IPS-15b (cell line): ENCODE results near the gene TCEAL1.
"Not testable (repeated sequence)": the region's sequence is repeated elsewhere in the genome, so short reads cannot be mapped to it uniquely, and the experiment has no call there.

Experiments
- H3K27me3 ChIP-seq: one replicate; pipeline ENCODE4 v1.6.1; 2013; ENCODE audit warnings: low read length; ENCODE audit not compliant: control insufficient read depth, insufficient read depth
- H3K36me3 ChIP-seq: one replicate; pipeline ENCODE4 v1.6.1; 2013; ENCODE audit warnings: low read length; ENCODE audit not compliant: control insufficient read depth, insufficient read depth
- H3K4me1 ChIP-seq: one replicate; pipeline ENCODE4 v1.6.1; 2013; ENCODE audit warnings: mild to moderate bottlenecking, low read length; ENCODE audit not compliant: control insufficient read depth, insufficient read depth
- H3K4me3 ChIP-seq: one replicate; pipeline ENCODE4 v1.5.1; 2013; ENCODE audit warnings: low read depth, low read length
- H3K9ac ChIP-seq: one replicate; pipeline ENCODE4 v1.6.1; 2013; ENCODE audit warnings: low read depth, mild to moderate bottlenecking, low read length
- H3K9me3 ChIP-seq: one replicate; pipeline ENCODE4 v1.6.1; 2013; ENCODE audit warnings: mild to moderate bottlenecking, low read length; ENCODE audit not compliant: control insufficient read depth, insufficient read depth

The TCEAL1 gene

GRCh38 chrX:103638479-103639346 lies 9.9 kb downstream of the TCEAL1 start:
- not testable (repeated sequence) for H3K9ac ChIP-seq, H3K9me3 ChIP-seq, H3K4me3 ChIP-seq

GRCh38 chrX:103640401-103641155 lies 11.8 kb downstream of the TCEAL1 start:
- H3K4me1 ChIP-seq, result peaks cover 2% of the 10 kb centered on the region

More at GRCh38 chrX:103638479-103639346, 9.9 kb downstream of the TCEAL1 start:
- H3K4me1 ChIP-seq, H3K27me3 ChIP-seq, H3K36me3 ChIP-seq: not testable (repeated sequence)

GRCh38 chrX:103644125-103644524 lies 15.3 kb downstream of the TCEAL1 start:
- Histone ChIP-seq H3K4me1 (peaks cover 2% of the 10 kb centered on the region), H3K36me3 (no peaks in the 10 kb centered on the region), H3K9ac (no peak overlapping the region), H3K4me3 (no peak overlapping the region), H3K9me3 (no peaks in the 10 kb centered on the region), H3K27me3 (no peaks in the 10 kb centered on the region)

More at GRCh38 chrX:103640401-103641155, 11.8 kb downstream of the TCEAL1 start:
- no peak overlapping the region for H3K4me3 ChIP-seq
- no peaks in the 10 kb centered on the region for H3K27me3 ChIP-seq
- H3K9ac ChIP-seq, result no peak overlapping the region
- no peaks in the 10 kb centered on the region for H3K9me3 ChIP-seq
- no peaks in the 10 kb centered on the region for H3K36me3 ChIP-seq

- H3K9me3 ChIP-seq, result no peaks in the 10 kb centered on the region
- no peak overlapping the region for H3K9ac ChIP-seq
- H3K4me3 ChIP-seq, result no peak overlapping the region
- H3K27me3 ChIP-seq, result no peaks in the 10 kb centered on the region
- H3K36me3 ChIP-seq, result no peaks in the 10 kb centered on the region
- no peaks in the 10 kb centered on the region for H3K4me1 ChIP-seq
Measured at GRCh38 chrX:103647630-103648029, 18.9 kb downstream of the TCEAL1 start.

GRCh38 chrX:103651151-103651773 lies 22.5 kb downstream of the TCEAL1 start:
- H3K4me3 ChIP-seq, result no peak overlapping the region
- H3K27me3 ChIP-seq, result no peaks in the 10 kb centered on the region
- H3K9ac ChIP-seq, result no peak overlapping the region

GRCh38 chrX:103655230-103656000 lies 26.6 kb downstream of the TCEAL1 start:
- not testable (repeated sequence) for H3K9me3 ChIP-seq, H3K9ac ChIP-seq, H3K36me3 ChIP-seq, H3K27me3 ChIP-seq, H3K4me3 ChIP-seq, H3K4me1 ChIP-seq

More at GRCh38 chrX:103651151-103651773, 22.5 kb downstream of the TCEAL1 start:
- H3K9me3 ChIP-seq, result no peaks in the 10 kb centered on the region
- no peaks in the 10 kb centered on the region for H3K4me1 ChIP-seq
- H3K36me3 ChIP-seq, result no peaks in the 10 kb centered on the region

GRCh38 chrX:103656617-103657016 lies 27.8 kb downstream of the TCEAL1 start:
- Histone ChIP-seq H3K27me3 (no peaks in the 10 kb centered on the region), H3K9me3 (no peaks in the 10 kb centered on the region), H3K9ac (no peak overlapping the region), H3K36me3 (no peaks in the 10 kb centered on the region), H3K4me1 (no peaks in the 10 kb centered on the region), H3K4me3 (no peak overlapping the region)

GRCh38 chrX:103657066-103657465 lies 28.3 kb downstream of the TCEAL1 start:
- H3K4me1 ChIP-seq, H3K9ac ChIP-seq, H3K27me3 ChIP-seq, H3K4me3 ChIP-seq, H3K36me3 ChIP-seq, H3K9me3 ChIP-seq: not testable (repeated sequence)

- no peak overlapping the region for H3K9ac ChIP-seq
- peaks cover 4% of the 10 kb centered on the region for H3K4me1 ChIP-seq
Measured at GRCh38 chrX:103658681-103659433, 30.1 kb downstream of the TCEAL1 start.

GRCh38 chrX:103659460-103659859 lies 30.7 kb downstream of the TCEAL1 start:
- not testable (repeated sequence) for H3K4me1 ChIP-seq, H3K27me3 ChIP-seq, H3K36me3 ChIP-seq, H3K4me3 ChIP-seq, H3K9ac ChIP-seq, H3K9me3 ChIP-seq

More at GRCh38 chrX:103658681-103659433, 30.1 kb downstream of the TCEAL1 start:
- no peak overlapping the region for H3K4me3 ChIP-seq
- peaks cover 7% of the 10 kb centered on the region for H3K27me3 ChIP-seq
- no peaks in the 10 kb centered on the region for H3K9me3 ChIP-seq
- H3K36me3 ChIP-seq, result no peaks in the 10 kb centered on the region
